Peyer's patch (tissue), 4 donors: Measurements from ENCODE around the gene GBX2. TPM values are rescaled to one million over a fixed set of nuclear protein-coding genes. Genes with fewer than 3 reads are reported as not detected.
"Not testable (repeated sequence)": the region's sequence is repeated elsewhere in the genome, so short reads cannot be mapped to it uniquely, and the experiment has no call there.

Source experiments
- DNase-seq, 3 donors: peaks; one replicate each; pipeline ENCODE4 v3.0.0-alpha.2; 2017 to 2019
- H3K27ac ChIP-seq, 4 donors: fragments of 200-600 bp; sonication (generic); one replicate each; pipeline ENCODE4 v1.5.1; 2016 to 2019
- H3K27me3 ChIP-seq, 2 donors: fragments of 200-600 bp; sonication (generic); one replicate each; pipeline ENCODE4 v1.5.1; 2019
- H3K36me3 ChIP-seq, 3 donors: fragments of 200-600 bp; sonication (generic); one replicate each; pipeline ENCODE4 v1.5.1; 2016 to 2019
- H3K4me1 ChIP-seq, 4 donors: fragments of 200-600 bp; sonication (generic); one replicate each; pipeline ENCODE4 v1.5.1; 2016 to 2019
- H3K4me3 ChIP-seq, 4 donors: fragments of 200-600 bp; sonication (generic); 1 replicate in 3 of 4; 2 replicates in 1 of 4; pipeline ENCODE4 v1.5.1; 2016 to 2019; ENCODE audit warnings: mild to moderate bottlenecking in 1 of 4
- H3K9me3 ChIP-seq, 4 donors: fragments of 200-600 bp; sonication (generic); one replicate each; pipeline ENCODE4 v1.5.1; 2016 to 2019; ENCODE audit warnings: mild to moderate bottlenecking in 1 of 4
- CTCF ChIP-seq, 6 experiments: fragments of 450-650 bp in 4 of 6; fragments of 200-600 bp in 2 of 6; sonication (generic) in 1 of 6; IDR thresholded peaks; one replicate each; pipeline ENCODE4 v1.5.1; 2017 to 2019; ENCODE audit warnings: antibody characterized with exemption in 6 of 6, mild to moderate bottlenecking in 3 of 6, moderate library complexity in 1 of 6
- POLR2A ChIP-seq, 2 donors: fragments of 450-650 bp; IDR thresholded peaks; one replicate each; pipeline ENCODE4 v1.5.1; 2017; ENCODE audit warnings: antibody characterized with exemption in 2 of 2, mild to moderate bottlenecking in 2 of 2, moderate library complexity in 2 of 2
- total RNA-seq, 4 donors: library from RNA; depleted of rRNA; stranded (reverse); fragments of >200 nt; gene quantifications; one replicate each; pipeline ENCODE4 v1.1.0, GENCODE V29; 2016

Gene GBX2
- total RNA-seq, 4 donors from 2014 or later = not detected

- TF ChIP-seq CTCF (IDR thresholded peaks at IDR 0.05) = no peak
- Histone ChIP-seq H3K9me3 (peaks cover 0 to 12% (median 0%) of the 10 kb centered on the region in 4 donors), H3K4me1 (no peaks in the 10 kb centered on the region), H3K27ac (no peak overlapping the region), H3K27me3 (peaks cover 0 to 12% of the 10 kb centered on the region in 2 donors), H3K36me3 (no peaks in the 10 kb centered on the region), H3K4me3 (no peak overlapping the region)
- DNase-seq = no peak
Observed at GRCh38 chr2:236156095-236156859, 11.9 kb downstream of the GBX2 start.

GRCh38 chr2:236155406-236155805 is 12.8 kb downstream of the GBX2 start:
- H3K27ac ChIP-seq = no peak overlapping the region
- TF ChIP-seq CTCF (IDR thresholded peaks at IDR 0.05) (no peak), POLR2A (IDR thresholded peaks at IDR 0.05) (no peak)
- H3K36me3 ChIP-seq = no peaks in the 10 kb centered on the region
- H3K27me3 ChIP-seq = peaks cover 0 to 9% of the 10 kb centered on the region in 2 donors
- H3K9me3 ChIP-seq = peaks cover 0 to 12% (median 0%) of the 10 kb centered on the region in 4 donors
- H3K4me3 ChIP-seq = no peak overlapping the region
- DNase-seq = no peak
- H3K4me1 ChIP-seq = no peaks in the 10 kb centered on the region

- TF ChIP-seq CTCF (IDR thresholded peaks at IDR 0.05) = no peak
- TF ChIP-seq POLR2A (IDR thresholded peaks at IDR 0.05) = no peak
- DNase-seq = no peak
- Histone ChIP-seq H3K4me3 (no peak overlapping the region), H3K27ac (no peak overlapping the region), H3K36me3 (no peaks in the 10 kb centered on the region), H3K4me1 (no peaks in the 10 kb centered on the region), H3K27me3 (no peaks in the 10 kb centered on the region), H3K9me3 (no peaks in the 10 kb centered on the region)
Observed at GRCh38 chr2:236146436-236146835, 21.8 kb downstream of the GBX2 start.

GRCh38 chr2:236143811-236144210 is 24.4 kb downstream of the GBX2 start:
- TF ChIP-seq POLR2A (IDR thresholded peaks at IDR 0.05) (no peak), CTCF (IDR thresholded peaks at IDR 0.05) (no peak)
- DNase-seq = no peak
- Histone ChIP-seq H3K4me1 (no peaks in the 10 kb centered on the region), H3K36me3 (no peaks in the 10 kb centered on the region), H3K4me3 (no peak overlapping the region), H3K27ac (no peak overlapping the region), H3K9me3 (no peaks in the 10 kb centered on the region), H3K27me3 (no peaks in the 10 kb centered on the region)

- not testable (repeated sequence) for DNase-seq, H3K36me3 ChIP-seq, H3K27ac ChIP-seq, H3K4me1 ChIP-seq, H3K4me3 ChIP-seq, H3K27me3 ChIP-seq, H3K9me3 ChIP-seq
Observed at GRCh38 chr2:236141616-236142015, 26.6 kb downstream of the GBX2 start.

- Histone ChIP-seq H3K9me3 (no peaks in the 10 kb centered on the region), H3K36me3 (no peaks in the 10 kb centered on the region), H3K4me1 (no peaks in the 10 kb centered on the region), H3K4me3 (no peak overlapping the region), H3K27me3 (no peaks in the 10 kb centered on the region), H3K27ac (no peak overlapping the region)
- no peak for DNase-seq
- no peak for TF ChIP-seq POLR2A (IDR thresholded peaks at IDR 0.05)
- TF ChIP-seq CTCF (IDR thresholded peaks at IDR 0.05) = no peak
Observed at GRCh38 chr2:236137066-236137465, 31.1 kb downstream of the GBX2 start.
